Mucosa of stomach (tissue), 1 donor: ENCODE measurements around the gene FXYD5.

Experiments
- H3K27me3 ChIP-seq: one replicate; pipeline ENCODE4 v1.7.0; 2013; ENCODE audit warnings: mild to moderate bottlenecking, low read length; ENCODE audit not compliant: control insufficient read depth, insufficient read depth
- H3K36me3 ChIP-seq: one replicate; pipeline ENCODE4 v1.7.0; 2013; ENCODE audit warnings: low read length; ENCODE audit not compliant: control insufficient read depth, insufficient read depth
- H3K4me1 ChIP-seq: one replicate; pipeline ENCODE4 v1.7.0; 2013; ENCODE audit warnings: mild to moderate bottlenecking, low read length; ENCODE audit not compliant: control insufficient read depth, insufficient read depth
- H3K4me3 ChIP-seq: one replicate; pipeline ENCODE4 v1.7.0; 2013; ENCODE audit warnings: low read length
- H3K9ac ChIP-seq: one replicate; pipeline ENCODE4 v1.7.0; 2013; ENCODE audit warnings: mild to moderate bottlenecking, low read length, moderate library complexity
- H3K9me3 ChIP-seq: one replicate; pipeline ENCODE4 v1.7.0; 2013; ENCODE audit warnings: mild to moderate bottlenecking, low read length, moderate library complexity; ENCODE audit not compliant: control insufficient read depth
- donor health status: Pancreatic carcinoma.

The FXYD5 gene

DNA sequence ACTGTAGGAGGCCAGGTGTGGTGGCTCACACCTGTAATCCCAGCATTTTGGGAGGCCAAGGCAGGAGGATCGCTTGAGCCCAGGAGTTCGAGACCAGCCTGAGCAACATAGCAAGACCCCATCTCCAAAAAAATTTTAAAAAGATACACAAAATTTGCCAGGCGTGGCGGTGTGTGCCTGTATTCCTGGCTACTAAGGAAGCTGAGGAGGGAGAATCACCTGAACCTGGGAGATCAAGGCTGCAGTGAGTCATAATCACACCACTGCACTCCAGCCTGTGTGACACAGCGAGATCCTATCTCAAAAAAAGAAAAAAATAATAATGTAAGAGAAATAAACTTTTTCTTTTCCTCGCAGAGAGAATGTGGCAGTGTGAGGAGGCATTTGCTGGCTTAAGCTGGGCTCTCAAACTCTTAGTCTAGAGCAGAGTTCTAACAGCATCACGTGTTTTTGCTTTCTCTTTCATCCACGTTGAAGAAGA is 52.9 kb downstream of the FXYD5 start:
- Histone ChIP-seq H3K36me3 (no peaks in the 10 kb centered on the region), H3K4me3 (no peak overlapping the region), H3K27me3 (no peaks in the 10 kb centered on the region), H3K9me3 (no peaks in the 10 kb centered on the region), H3K4me1 (peaks cover 20% of the 10 kb centered on the region), H3K9ac (no peak overlapping the region)

DNA sequence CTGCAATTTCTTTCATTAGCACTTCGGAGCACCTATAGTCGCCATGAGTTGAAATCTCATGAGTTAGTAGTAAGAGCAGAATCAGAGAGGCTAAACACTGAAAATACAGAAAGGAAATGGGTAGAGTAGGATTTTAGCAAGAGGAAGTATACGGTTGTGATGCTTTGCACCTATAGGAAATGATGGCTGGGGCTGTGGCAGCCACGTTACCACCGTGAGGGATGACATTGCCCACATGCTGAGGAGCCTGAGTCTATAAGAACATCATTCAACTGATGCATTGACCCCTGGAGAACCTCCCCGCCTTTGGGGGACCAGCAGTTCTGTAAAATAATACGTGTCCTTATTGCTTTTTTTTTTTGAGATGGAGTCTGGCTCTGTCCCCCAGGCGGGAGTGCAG is 53.6 kb downstream of the FXYD5 start:
- H3K4me3 ChIP-seq: no peak overlapping the region
- peaks cover 20% of the 10 kb centered on the region for H3K4me1 ChIP-seq
- H3K9me3 ChIP-seq: no peaks in the 10 kb centered on the region
- no peaks in the 10 kb centered on the region for H3K36me3 ChIP-seq
- no peak overlapping the region for H3K9ac ChIP-seq
- no peaks in the 10 kb centered on the region for H3K27me3 ChIP-seq

DNA sequence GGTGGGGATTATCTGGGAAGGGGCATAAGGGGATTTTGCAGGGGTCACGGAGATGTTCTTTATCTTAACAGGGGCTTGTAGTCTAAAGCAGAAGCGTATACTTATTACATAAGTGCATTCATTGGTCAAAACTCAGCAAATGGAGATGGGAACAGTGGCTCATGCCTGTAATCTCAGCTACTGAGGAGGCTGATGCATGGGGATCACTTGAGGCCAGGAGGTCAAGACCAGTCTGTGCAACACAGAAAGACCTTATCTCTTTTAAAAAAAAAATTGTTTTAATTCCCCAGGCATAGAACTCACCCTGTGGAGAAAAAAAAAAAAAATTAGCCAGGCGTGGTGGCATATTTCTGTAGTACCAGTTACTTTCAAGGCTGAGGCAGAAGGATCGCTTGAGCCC is 55.1 kb downstream of the FXYD5 start:
- Histone ChIP-seq H3K9ac (no peak overlapping the region), H3K36me3 (no peaks in the 10 kb centered on the region), H3K27me3 (no peaks in the 10 kb centered on the region), H3K4me3 (no peak overlapping the region), H3K4me1 (peaks cover 34% of the 10 kb centered on the region), H3K9me3 (no peaks in the 10 kb centered on the region)

DNA sequence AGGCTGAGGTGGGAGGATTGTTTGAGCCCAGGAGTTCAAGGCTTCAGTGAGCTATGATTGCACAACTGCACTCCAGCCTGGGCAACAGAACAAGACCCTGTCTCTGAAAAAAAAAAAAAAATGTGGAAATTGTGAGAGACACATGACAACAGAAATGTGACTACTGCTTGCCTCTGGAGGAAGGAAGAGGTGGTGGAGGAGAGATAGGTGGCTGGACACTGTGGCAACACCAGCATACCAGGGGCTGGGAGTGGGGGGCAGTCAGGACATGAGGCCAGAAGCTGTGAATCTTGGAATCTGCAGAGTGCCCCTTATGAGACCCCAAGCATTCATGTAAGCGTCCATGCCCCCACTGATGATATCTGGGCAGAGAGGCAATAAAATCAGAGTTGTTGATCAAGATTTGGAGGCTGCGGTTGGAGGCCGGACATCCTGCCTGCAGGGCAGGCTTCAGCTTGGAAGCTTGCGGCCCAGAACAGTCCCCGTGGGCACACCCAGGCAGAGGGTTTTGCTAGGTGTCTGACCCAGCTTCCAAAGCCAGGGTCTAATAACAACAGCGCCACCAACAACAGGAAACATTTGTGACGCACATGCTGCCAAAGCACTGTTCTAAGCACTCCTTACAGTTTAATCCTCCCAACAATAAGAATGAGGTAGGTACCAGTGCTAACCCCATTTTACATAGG is 57.2 kb downstream of the FXYD5 start:
- no peak overlapping the region for H3K9ac ChIP-seq
- no peaks in the 10 kb centered on the region for H3K36me3 ChIP-seq

DNA sequence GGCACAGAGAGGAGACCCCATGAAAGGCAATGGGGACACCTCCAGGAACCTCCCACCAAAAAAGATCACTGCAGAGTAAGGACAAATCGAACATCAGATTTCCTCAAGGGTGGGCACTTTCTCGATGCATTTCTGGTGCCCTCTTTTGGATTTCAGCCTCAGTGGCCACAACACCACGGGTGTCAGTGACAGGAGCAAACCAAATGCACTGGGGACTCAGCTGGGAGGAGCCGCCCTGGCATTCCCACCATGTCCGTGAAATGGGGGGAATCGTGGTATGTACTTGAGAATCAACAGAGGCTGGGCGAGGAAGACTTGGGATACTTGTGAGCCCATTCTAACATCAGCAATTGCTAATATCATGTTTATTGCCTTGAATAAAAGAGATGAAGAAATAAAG is 57.7 kb downstream of the FXYD5 start:
- H3K27me3 ChIP-seq: no peaks in the 10 kb centered on the region
- no peaks in the 10 kb centered on the region for H3K9me3 ChIP-seq
- H3K4me1 ChIP-seq: peaks cover 13% of the 10 kb centered on the region
- no peak overlapping the region for H3K9ac ChIP-seq
- no peaks in the 10 kb centered on the region for H3K36me3 ChIP-seq
- H3K4me3 ChIP-seq: no peak overlapping the region

More for the DNA sequence above, 57.2 kb downstream of the FXYD5 start:
- Histone ChIP-seq H3K27me3 (no peaks in the 10 kb centered on the region), H3K9me3 (no peaks in the 10 kb centered on the region), H3K4me1 (peaks cover 15% of the 10 kb centered on the region), H3K4me3 (no peak overlapping the region)

DNA sequence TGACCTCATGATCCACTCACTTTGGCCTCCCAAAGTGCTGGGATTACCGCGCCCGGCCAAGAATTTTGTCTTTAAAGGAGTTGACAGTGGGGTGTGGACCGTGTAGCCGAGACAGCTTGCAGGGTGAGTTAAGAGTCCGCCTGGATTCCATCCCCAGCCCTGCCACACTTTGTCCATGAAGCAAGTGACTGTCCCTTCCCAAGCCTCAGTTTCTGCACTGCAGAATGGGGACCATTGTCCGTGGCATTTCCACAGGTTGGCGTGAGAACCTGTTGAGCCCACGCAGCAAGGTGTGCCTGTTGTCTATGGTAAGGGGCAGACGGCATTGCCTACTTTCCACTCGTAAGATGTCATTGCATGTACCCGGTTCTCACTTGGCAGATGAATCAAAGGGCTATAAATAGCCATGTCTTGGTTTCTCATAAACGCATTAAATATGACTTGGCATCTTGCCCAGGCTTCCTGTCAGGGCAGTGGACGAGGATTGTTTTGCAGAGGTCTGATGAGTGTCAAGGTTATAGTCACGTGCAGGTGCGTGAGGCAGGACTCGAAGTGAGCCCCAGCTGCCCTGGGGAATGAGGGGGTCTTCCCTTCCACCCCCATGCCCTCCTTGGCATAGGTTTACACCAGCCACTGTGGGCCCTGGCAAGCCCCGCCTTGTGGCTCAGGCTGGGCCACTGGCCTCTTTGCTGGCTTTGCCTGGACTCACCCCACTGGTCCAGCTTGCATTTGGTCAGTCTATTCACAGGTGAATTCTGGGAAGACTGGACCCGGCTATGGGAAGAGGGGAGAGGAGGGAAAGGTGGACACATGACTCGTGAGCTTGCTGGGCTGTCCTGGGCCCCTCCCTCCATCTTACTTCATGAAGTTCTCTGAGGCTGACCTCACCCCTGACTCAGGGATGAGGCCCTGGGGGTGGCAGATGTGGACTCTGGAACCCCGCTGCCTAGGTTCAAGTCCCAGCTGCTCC is 59.4 kb downstream of the FXYD5 start:
- Histone ChIP-seq H3K4me3 (no peak overlapping the region), H3K36me3 (no peaks in the 10 kb centered on the region), H3K9ac (no peak overlapping the region), H3K27me3 (no peaks in the 10 kb centered on the region), H3K9me3 (no peaks in the 10 kb centered on the region), H3K4me1 (peaks cover 13% of the 10 kb centered on the region)

DNA sequence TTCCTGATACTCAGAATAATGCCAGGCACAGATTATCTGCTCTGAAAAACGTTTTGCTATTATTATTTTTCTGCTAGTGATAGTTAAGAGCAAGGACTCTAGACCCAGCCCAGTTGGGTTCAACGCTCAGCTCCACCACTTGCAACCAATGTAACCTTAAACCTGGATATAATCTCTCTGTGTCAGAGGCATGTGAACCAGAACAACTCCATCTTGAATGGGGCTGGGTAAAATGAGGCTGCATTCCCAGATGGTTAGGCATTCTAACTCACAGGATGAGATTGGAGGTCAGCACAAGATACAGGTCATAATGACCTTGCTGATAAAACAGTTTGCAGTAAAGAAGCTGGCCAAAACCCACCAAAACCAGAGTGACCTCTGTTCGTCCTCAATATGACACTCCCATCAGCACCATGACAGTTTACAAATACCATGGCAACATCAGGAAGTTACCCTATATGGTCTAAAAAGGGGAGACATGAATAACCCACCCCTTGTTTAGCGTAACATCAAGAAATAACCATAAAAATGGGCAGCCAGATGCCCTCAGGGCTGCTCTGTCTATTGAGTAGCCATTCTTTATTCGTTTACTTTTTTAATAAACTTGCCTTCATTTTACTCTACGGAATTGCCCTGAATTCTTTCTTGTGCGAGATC is 60.4 kb downstream of the FXYD5 start:
- H3K9me3 ChIP-seq: no peaks in the 10 kb centered on the region
- no peaks in the 10 kb centered on the region for H3K36me3 ChIP-seq
- peaks cover 14% of the 10 kb centered on the region for H3K4me1 ChIP-seq
- H3K27me3 ChIP-seq: no peaks in the 10 kb centered on the region
- no peak overlapping the region for H3K9ac ChIP-seq
- no peak overlapping the region for H3K4me3 ChIP-seq

DNA sequence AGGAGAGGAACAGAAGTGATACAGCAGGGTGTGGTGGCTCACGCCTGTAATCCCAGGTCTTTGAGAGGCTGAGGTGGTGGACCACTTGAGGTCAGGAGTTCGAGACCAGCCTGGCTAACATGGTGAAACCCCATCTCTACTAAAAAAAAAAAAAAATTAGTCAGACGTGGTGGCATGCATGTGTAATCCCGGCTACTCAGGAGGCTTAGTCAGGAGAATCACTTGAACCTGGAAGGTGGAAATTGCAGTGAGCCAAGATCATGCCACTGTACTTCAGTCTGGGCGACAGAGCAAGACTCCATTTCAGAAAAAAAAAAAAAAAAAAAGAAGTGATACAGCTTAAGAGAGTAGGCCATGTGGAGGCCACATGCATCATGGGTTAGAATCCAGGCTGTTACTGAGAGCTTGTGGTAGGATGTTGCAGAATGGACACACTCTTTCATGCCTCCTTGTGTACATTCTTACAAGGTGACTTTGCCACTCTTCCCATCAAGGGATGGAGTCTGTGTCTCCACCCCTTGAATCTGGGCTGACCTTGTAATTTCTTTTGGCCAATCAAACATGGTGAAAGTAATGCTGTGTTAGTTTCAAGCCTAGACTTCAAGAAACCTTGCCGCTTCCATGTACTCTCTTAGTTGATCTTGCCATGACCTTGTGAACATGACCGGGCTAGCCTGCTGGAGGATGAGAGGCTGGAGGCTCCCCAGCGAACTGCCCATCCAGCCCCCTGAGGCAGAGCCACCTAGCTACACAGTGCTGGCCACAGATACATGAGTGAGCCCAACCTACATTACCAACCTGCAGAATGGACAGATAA is 61.7 kb downstream of the FXYD5 start:
- H3K4me1 ChIP-seq: peaks cover 24% of the 10 kb centered on the region
- no peak overlapping the region for H3K4me3 ChIP-seq
- H3K36me3 ChIP-seq: no peaks in the 10 kb centered on the region

DNA sequence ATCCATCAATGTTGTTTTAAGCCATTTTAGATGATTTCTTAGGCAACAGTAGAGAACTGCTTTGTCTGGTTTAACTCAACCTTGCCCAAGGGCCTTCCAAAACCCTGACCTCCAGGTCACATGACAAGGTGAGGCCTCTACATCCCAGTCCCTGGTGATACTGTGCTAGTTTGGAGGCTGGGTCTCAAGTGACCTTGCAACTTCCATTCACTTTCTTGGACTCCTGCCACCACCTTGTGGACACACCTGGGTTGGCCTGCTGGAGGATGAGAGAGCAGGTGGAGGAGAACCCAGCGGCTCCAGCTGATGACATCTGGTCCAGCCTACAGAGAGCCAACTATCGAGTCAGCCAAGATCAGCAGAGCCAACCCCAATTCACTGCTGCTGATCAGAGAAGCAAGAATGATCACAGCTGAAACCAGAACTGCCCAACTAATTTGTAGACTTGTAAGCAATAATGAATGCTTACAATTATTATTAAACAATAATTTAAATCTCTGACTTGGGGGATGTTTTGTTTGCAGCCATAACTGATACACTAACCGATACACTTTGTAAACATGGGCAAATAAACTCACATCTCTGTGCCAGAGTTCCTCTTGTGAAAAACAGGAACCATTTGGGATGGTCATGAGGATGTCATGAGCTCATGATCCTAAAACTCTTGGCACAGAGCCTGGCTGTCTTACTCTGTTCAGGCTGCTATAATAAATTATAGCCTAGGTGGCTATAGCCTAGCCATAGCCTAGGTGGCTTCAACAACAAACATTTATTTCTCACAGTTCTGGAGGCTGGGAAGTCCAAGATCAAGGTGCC is 62.5 kb downstream of the FXYD5 start:
- Histone ChIP-seq H3K4me3 (no peak overlapping the region), H3K27me3 (no peaks in the 10 kb centered on the region), H3K36me3 (no peaks in the 10 kb centered on the region), H3K4me1 (peaks cover 24% of the 10 kb centered on the region), H3K9me3 (no peaks in the 10 kb centered on the region), H3K9ac (no peak overlapping the region)

More for the DNA sequence above, 61.7 kb downstream of the FXYD5 start:
- H3K27me3 ChIP-seq: no peaks in the 10 kb centered on the region
- no peak overlapping the region for H3K9ac ChIP-seq
- no peaks in the 10 kb centered on the region for H3K9me3 ChIP-seq

DNA sequence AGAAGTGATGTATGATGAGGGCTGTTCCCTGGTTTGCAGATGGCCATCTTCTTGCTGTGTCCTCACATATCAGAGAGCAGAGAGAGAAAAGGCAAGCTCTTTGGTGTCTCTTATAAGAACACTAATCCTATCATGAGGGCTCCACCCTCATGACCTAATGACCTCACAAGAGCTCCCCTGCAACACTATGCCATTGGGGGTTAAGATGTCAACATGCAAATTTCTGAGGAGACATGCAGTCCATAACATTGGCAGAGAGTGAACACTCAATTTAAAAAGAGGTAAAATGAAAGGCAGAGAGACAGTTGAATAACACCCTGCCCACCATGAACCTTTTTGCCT is 63.1 kb downstream of the FXYD5 start:
- Histone ChIP-seq H3K4me3 (no peak overlapping the region), H3K36me3 (no peaks in the 10 kb centered on the region), H3K9ac (no peak overlapping the region), H3K4me1 (peaks cover 24% of the 10 kb centered on the region), H3K27me3 (no peaks in the 10 kb centered on the region), H3K9me3 (no peaks in the 10 kb centered on the region)

DNA sequence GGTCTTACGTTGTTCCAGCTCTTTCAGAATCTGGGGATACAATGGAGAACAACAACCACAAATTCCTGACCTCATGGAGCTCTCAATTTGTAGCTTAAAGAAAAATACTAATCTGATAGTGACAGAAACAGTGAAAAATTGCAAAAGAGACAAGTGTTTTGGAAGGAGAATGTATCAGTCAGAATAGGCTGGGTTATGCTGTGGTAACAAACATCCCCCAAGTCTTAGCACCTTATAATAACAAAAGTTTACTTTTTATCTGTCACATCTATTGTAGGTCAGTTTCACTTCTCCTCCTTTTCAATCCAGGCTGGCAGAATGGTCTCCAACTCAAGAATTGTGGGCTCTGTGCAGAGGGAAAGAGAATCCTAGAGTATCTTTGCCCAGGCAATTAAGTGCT is 64.5 kb downstream of the FXYD5 start:
- no peaks in the 10 kb centered on the region for H3K9me3 ChIP-seq
- no peaks in the 10 kb centered on the region for H3K36me3 ChIP-seq
- H3K4me1 ChIP-seq: peaks cover 26% of the 10 kb centered on the region
- no peak overlapping the region for H3K4me3 ChIP-seq
- no peaks in the 10 kb centered on the region for H3K27me3 ChIP-seq
- H3K9ac ChIP-seq: no peak overlapping the region
